ENCODE data around the gene STYXL2.

The STYXL2 gene

DNA sequence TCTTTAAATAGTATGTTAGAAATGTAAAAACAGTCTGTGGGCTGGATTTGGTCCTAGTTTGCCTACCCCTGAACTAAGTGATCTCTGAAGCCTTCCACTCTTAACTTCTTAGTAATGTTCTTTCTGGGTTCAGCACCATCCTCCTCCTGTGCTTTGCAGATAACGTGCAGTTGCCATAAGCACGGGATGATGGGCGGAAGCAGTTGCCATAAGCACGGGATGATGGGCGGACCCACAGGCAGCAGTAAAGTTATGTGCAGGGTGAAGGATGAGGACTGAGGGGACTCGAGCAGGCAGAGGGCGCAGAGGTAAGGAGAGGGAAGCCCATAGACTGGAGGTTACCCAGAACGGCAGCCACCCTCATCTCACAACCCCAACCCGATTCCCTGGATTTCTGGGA, 29.3 kb upstream of the STYXL2 start:
- POLR2A ChIA-PET (ENCODE audit: low non-redundant PET): no interaction called here
- CTCF ChIA-PET: interaction anchor here (0.6 to 1.5 kb wide), 2 partner anchors 154 to 163 kb away, joined by 3 to 4 read pairs; no protein-coding TSS in a partner anchor
- TF ChIP-seq, protein P1, sequence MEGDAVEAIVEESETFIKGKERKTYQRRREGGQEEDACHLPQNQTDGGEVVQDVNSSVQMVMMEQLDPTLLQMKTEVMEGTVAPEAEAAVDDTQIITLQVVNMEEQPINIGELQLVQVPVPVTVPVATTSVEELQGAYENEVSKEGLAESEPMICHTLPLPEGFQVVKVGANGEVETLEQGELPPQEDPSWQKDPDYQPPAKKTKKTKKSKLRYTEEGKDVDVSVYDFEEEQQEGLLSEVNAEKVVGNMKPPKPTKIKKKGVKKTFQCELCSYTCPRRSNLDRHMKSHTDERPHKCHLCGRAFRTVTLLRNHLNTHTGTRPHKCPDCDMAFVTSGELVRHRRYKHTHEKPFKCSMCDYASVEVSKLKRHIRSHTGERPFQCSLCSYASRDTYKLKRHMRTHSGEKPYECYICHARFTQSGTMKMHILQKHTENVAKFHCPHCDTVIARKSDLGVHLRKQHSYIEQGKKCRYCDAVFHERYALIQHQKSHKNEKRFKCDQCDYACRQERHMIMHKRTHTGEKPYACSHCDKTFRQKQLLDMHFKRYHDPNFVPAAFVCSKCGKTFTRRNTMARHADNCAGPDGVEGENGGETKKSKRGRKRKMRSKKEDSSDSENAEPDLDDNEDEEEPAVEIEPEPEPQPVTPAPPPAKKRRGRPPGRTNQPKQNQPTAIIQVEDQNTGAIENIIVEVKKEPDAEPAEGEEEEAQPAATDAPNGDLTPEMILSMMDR (conservative IDR thresholded peaks at IDR 0.05; ENCODE audit: low read depth): no peak
- no peak overlapping the region for H3K27ac ChIP-seq
- DNase-seq (ENCODE audit: low spot score): no peak

DNA sequence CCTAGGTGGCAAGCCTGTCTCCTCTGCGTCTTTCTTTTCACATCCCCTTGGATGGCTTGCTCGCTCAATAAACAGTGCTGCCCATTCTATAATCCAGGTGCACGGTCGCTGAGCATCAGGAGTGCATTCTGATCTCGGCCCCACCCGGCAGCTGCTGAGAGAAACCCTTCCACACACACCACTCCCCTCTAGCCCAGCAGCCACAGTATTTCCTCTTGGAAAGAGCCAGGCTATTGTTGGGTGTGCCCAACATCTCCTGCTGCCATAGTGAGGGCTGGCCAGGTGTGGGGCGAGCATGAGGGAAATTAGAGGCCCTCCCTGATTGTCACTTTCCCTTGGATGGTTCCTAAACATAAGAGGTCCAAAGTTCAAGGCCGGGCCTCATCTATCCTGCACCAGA, 28.4 kb upstream of the STYXL2 start:
- POLR2A ChIA-PET (ENCODE audit: low non-redundant PET): no interaction called here
- CTCF ChIA-PET: interaction anchor here (0.6 to 0.7 kb wide), 2 partner anchors 22 to 65 kb away, joined by 3 read pairs; no protein-coding TSS in a partner anchor
- H3K27ac ChIP-seq: no peak overlapping the region
- TF ChIP-seq, protein P1 (conservative IDR thresholded peaks at IDR 0.05; ENCODE audit: low read depth): no peak
- no peak for DNase-seq (ENCODE audit: low spot score)

DNA sequence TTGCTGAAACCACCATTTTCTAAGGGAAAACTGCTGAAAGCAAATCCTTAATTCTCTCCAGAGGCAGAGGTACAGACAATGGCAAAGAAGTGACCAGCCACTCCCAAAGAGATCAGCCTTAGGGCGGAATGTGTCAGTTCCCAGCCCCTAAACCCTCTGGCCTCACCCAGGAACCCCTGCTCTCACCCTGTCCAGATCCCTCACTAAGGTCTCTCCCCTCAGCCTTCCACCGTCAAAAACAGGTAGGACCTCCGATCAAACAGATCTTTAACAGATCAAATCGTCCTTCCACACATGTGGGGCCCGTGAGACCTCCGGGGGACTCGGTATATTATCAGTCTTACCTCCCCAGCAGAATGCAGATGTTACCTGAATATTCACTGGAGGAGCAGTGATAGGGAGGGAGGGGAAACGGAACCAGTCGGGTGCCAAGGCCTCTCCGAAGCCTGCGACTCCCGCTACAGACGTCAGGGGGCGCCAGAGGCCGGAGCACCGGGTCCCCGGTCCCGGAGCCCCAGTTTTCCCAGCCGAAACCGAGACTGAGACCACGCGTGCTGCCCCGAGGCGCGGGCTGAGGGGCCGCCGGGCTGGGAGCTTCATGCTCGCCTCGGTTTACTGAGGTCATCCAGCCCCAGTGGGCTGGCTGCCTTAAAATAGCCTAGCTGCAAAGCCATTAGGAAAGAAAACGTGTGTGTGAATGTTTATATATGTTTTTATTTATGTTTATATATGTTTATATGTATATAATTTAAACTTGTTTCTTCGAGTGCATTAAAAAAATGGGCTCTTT, 27.3 kb upstream of the STYXL2 start:
- no peak overlapping the region for H3K27ac ChIP-seq
- ChIA-PET CTCF (interaction anchor here (0.5 to 1.0 kb wide), 12 partner anchors 26 to 1423 kb away, joined by 3 to 5 read pairs (median 4); no protein-coding TSS in a partner anchor), POLR2A (ENCODE audit: low non-redundant PET) (no interaction called here)
- DNase-seq (ENCODE audit: low spot score): peak; percentile 82
- TF ChIP-seq, protein P1 (conservative IDR thresholded peaks at IDR 0.05; ENCODE audit: low read depth): peak; percentile 93

DNA sequence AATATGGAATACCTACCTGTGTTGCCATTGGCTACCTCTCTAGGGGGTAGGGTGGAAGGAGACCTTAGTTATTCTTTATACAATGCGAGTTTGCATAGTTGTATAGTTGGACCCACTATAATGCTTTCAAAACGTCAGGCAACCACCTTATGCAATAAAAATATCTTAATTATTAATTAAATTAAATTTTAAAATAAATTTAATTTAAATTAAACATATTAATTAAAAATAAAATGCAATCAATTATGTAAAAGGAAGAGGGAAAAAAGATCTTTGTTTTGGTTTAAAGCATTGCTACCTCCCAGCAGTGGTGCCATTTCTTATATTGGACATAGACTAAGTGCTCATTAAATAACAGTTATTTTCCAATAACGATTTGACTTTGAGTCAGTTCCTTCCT, 26.0 kb upstream of the STYXL2 start:
- CTCF ChIA-PET: no interaction called here

DNA sequence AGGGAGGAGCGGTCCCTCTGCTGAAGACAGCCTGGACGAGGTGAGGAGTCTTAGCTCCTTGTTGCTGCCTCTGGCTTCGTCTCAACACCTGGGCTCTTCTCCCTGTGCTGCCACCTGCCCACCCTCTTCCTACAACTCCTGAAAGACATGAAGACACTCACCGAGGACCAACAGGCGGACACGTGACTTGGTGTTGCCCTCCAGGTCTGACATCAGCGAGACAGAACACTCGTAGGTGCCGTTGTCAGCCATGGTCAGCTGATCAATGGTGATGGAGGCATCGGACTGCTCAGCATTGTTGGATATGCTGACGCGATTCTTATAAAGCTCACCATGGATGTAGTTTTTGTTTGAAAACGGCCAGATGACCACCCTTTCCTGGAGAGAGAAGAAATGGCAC, 25.1 kb upstream of the STYXL2 start:
- no peak for DNase-seq (ENCODE audit: low spot score)
- POLR2A ChIA-PET (ENCODE audit: low non-redundant PET): no interaction called here
- CTCF ChIA-PET: interaction anchor here (0.7 kb wide), 1 partner anchor 305 kb away, joined by 3 read pairs; no protein-coding TSS in a partner anchor
- TF ChIP-seq, protein P1 (conservative IDR thresholded peaks at IDR 0.05; ENCODE audit: low read depth): no peak
- no peak overlapping the region for H3K27ac ChIP-seq

More for the DNA sequence above, 26.0 kb upstream of the STYXL2 start:
- no peak for DNase-seq (ENCODE audit: low spot score)
- POLR2A ChIA-PET (ENCODE audit: low non-redundant PET): no interaction called here
- TF ChIP-seq, protein P1 (conservative IDR thresholded peaks at IDR 0.05; ENCODE audit: low read depth): no peak
- H3K27ac ChIP-seq: no peak overlapping the region

DNA sequence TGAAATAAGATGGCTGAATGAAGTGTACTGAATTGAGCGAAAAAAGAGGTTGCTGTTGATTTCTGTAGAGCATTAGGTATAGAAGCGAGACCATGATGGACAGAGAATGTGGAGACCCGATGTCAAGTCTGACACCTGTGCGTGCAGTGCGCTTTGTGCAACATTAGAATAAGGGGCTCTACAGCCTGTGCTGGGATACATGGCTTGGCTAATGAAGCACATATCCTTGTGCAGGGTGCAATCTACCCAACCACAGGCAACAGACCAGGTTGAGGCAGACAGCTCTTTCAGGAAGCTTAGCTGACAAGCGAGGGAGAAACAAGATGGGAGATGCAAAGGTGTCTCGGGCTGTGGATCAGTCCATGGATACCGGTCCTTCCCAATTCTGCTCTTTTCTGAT, 22.6 kb upstream of the STYXL2 start:
- TF ChIP-seq, protein P1 (conservative IDR thresholded peaks at IDR 0.05; ENCODE audit: low read depth): no peak
- POLR2A ChIA-PET (ENCODE audit: low non-redundant PET): no interaction called here
- no peak for DNase-seq (ENCODE audit: low spot score)
- CTCF ChIA-PET: no interaction called here
- H3K27ac ChIP-seq: no peak overlapping the region

All from RWPE1 (cell line).